BJ (cell line): Measurements from ENCODE around the gene HOXA3. TPM values are rescaled to one million over a fixed set of nuclear protein-coding genes. Genes with fewer than 3 reads are reported as not detected.

Experiments used
- CTCF ChIA-PET: fragments of 350-600 bp; formaldehyde crosslinking; extraction: SDS; loops from one replicate; lab custom pipeline; 2021; ENCODE audit warnings: antibody characterized with exemption, inconsistent platforms; lab: Yijun Ruan, JAX
- POLR2A ChIA-PET: fragments of 300-600 bp; sonication (Branson Sonifier 250); formaldehyde crosslinking; extraction: SDS; loops from one replicate; lab custom pipeline; 2021; ENCODE audit warnings: antibody characterized with exemption; lab: Charles Lee
- DNase-seq: peaks from one replicate; pipeline ENCODE4 v3.0.0-alpha.2; 2011; ENCODE audit warnings: low read depth
- H3K27me3 ChIP-seq: 2 replicates; pipeline ENCODE4 v1.6.0; 2011; ENCODE audit warnings: low read length; ENCODE audit not compliant: control insufficient read depth, insufficient read depth
- H3K36me3 ChIP-seq: 2 replicates; pipeline ENCODE4 v1.5.1; 2011; ENCODE audit warnings: low read length; ENCODE audit not compliant: control insufficient read depth, insufficient read depth
- H3K4me3 ChIP-seq: 2 replicates; pipeline ENCODE4 v1.5.1; 2011; ENCODE audit warnings: low read depth, mild to moderate bottlenecking, control low read depth, low read length
- polyA plus RNA-seq: library from polyadenylated mRNA; depleted of rRNA; stranded (reverse); fragments of >200 nt; gene quantifications from 2 replicates; pipeline ENCODE4 v1.2.3, GENCODE V29; 2011
- TF ChIP-seq, protein P1 (sequence below): IDR thresholded peaks from 2 replicates; pipeline ENCODE4 v1.5.1; 2011; ENCODE audit warnings: low read depth, mild to moderate bottlenecking, control low read depth, inconsistent platforms, low read length, moderate library complexity; ENCODE audit not compliant: insufficient read depth

Gene HOXA3
- polyA plus RNA-seq, 1 experiment = 0.15 TPM

DNA sequence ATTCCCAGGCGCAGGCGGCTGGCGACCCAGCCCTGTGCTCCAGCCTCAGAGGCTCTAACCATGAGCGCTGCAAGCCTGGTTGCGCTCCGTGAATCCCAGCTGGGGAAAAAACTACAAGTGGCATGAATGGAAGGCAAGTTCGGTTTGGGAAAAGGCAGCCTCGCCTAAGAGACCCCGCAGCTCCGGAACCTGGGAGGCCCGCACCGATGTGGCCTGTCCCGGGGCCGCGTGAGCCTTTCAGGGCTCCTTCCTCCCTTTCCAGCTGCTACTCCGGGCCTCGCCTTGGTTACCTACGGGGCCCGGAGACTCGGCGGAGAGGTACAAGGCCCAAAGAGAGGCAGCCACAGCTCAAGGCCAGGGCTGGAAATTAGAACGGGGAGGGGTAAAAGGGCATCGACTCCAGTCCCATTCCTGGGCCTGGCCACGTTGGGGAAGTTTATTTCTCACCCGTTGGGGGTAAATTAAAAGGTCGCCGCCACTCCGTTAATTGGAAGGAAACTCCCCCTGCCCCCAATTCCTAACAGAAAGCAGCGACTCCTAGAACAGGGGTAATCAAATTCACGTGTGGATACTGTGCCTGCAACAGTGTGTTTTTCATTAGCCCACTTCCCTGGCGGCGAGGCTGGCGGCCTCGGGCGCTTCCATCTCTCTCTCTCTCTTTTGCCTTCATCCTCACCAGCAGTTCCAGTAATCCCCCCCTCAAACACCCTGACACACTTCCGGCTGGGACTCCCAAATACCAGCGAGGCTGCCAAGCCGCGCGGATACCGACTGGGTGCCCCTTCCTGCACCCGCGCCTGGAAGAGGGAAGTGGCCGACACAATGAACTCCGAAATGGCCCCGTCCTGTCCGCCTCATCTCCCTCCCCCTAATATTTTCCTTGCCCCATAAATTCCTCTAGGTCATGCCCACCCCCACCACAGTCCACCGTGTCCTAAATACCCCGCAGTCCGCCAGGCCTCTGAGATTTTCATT is 14.4 kb upstream of the HOXA3 start:
- POLR2A ChIA-PET = interaction anchor here (1.0 kb wide), 1 partner anchor 13 kb away, joined by 3 read pairs; no protein-coding TSS in a partner anchor
- TF ChIP-seq, protein P1, sequence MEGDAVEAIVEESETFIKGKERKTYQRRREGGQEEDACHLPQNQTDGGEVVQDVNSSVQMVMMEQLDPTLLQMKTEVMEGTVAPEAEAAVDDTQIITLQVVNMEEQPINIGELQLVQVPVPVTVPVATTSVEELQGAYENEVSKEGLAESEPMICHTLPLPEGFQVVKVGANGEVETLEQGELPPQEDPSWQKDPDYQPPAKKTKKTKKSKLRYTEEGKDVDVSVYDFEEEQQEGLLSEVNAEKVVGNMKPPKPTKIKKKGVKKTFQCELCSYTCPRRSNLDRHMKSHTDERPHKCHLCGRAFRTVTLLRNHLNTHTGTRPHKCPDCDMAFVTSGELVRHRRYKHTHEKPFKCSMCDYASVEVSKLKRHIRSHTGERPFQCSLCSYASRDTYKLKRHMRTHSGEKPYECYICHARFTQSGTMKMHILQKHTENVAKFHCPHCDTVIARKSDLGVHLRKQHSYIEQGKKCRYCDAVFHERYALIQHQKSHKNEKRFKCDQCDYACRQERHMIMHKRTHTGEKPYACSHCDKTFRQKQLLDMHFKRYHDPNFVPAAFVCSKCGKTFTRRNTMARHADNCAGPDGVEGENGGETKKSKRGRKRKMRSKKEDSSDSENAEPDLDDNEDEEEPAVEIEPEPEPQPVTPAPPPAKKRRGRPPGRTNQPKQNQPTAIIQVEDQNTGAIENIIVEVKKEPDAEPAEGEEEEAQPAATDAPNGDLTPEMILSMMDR = no peak
- H3K4me3 ChIP-seq = peak overlapping the region; percentile 72
- DNase-seq = no peak
- H3K27me3 ChIP-seq = no peaks in the 10 kb centered on the region
- peaks cover 23% of the 10 kb centered on the region for H3K36me3 ChIP-seq
- CTCF ChIA-PET = interaction anchor here (1.2 to 16.1 kb wide), 8 partner anchors 9 to 890 kb away, joined by 3 to 187 read pairs (median 7); partner anchors contain the start of genes HOXA11 and HOXA5

DNA sequence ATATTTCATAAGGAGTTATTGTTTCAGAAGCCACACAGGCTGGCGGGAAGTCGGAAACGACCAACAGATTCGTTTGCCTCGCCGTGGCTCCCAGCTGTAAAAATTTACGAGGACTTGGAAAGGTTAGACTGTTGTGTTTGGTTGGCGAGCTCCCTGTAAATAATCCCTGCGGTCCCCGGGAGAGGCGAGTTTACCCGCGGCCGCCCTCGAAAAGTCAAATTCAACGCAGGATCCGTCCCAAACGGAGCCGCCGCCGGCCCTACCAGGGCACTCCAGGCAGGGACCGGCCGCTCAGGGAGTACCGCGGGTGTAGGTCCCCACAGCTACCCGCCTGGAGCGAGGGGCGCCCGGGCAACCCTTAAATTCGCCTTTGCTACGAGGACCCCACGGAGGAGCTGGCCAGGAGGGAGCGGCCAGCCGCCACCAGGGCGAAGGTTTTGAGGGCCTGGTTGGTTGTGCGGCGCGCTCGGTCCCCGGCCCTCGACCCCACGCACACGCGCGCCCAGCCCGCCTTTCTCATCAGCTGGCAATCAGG is 13.7 kb upstream of the HOXA3 start:
- Histone ChIP-seq H3K27me3 (no peaks in the 10 kb centered on the region), H3K36me3 (peaks cover 19% of the 10 kb centered on the region), H3K4me3 (peak overlapping the region; percentile 72)
- TF ChIP-seq, protein P1 = no peak
- ChIA-PET CTCF (interaction anchor here (1.2 to 16.1 kb wide), 7 partner anchors 10 to 890 kb away, joined by 3 to 187 read pairs (median 7); partner anchors contain the start of genes HOXA11 and HOXA5), POLR2A (interaction anchor here (0.5 to 1.0 kb wide), 4 partner anchors 12 to 931 kb away, joined by 3 to 5 read pairs (median 4); no protein-coding TSS in a partner anchor)
- no peak for DNase-seq

DNA sequence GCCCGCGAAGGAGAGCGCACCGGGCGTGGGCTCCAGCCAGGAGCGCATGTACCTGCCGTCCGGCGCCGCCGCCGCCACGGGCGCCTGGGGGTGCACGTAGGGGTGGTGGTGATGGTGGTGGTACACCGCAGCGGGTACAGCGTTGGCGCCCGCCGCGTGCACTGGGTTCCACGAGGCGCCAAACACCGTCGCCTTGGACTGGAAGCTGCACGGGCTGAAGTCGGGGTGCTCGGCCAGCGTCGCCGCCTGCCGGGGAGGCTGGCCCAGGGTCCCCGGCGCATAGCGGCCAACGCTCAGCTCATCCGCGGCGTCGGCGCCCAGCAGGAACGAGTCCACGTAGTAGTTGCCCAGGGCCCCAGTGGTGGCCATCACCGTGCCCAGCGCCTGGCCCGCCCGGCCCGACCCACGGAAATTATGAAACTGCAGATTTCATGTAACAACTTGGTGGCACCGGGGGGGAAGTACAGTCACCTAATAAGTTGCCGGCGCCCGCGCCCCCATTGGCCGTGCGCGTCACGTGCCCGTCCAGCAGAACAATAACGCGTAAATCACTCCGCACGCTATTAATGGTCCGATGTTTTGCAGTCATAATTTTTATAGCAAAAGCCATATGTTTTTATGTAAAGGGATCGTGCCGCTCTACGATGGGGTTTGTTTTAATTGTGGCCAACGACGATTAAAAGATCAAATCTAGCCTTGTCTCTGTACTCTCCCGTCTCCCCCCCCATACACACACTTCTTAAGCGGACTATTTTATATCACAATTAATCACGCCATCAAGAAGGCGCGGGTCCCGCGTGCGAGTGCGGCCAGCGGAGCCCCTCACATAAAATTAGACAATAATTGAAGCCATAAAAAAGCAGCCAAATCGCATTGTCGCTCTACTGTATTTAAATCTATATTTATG is 13.0 kb upstream of the HOXA3 start, which contains the start of gene HOXA9:
HOXA9 (minus strand) TSS at position 449 of the 907 bp plus-strand sequence; CDS start at position 369, 80 bp downstream.
- peaks cover 19% of the 10 kb centered on the region for H3K36me3 ChIP-seq
- DNase-seq = peak; percentile 93
- TF ChIP-seq, protein P1 = no peak
- ChIA-PET CTCF (interaction anchor here (1.2 to 16.1 kb wide), 6 partner anchors 10 to 31 kb away, joined by 3 to 187 read pairs (median 8); partner anchors contain the start of genes HOXA11 and HOXA5), POLR2A (interaction anchor here (0.5 to 1.0 kb wide), 5 partner anchors 13 to 966 kb away, joined by 3 to 5 read pairs (median 3); no protein-coding TSS in a partner anchor)
- peak within 1 kb of the TSS; percentile 72 for H3K4me3 ChIP-seq
- no peaks in the 10 kb centered on the region for H3K27me3 ChIP-seq

DNA sequence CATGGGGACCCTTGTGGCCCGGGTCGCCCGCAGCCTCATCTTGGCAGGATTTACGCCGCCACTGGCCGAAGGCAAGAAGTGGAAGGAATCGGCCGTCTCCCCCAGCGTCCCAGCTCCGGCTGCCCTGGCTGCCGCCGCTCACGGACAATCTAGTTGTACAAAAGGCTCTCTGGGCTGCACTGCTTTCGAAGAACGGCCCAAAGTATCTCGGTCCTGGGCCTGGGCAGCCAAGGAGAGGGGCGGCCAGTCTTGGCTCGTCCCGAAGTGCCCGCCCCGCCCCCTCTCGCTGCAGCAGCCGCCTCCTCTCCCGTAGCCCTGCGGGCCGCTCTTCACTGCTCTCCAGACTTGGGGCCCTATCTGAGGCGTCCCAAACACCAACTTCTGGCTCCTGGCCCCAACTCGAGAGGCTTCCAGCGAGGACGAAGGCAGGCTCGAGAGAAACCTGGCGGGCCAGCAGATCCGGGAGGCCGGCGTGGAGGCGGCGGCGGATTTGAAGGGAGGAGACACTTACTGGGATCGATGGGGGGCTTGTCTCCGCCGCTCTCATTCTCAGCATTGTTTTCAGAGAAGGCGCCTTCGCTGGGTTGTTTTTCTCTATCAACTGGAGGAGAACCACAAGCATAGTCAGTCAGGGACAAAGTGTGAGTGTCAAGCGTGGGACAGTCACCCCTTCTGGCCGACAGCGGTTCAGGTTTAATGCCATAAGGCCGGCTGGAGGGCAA is 12.1 kb upstream of the HOXA3 start:
- H3K36me3 ChIP-seq = peaks cover 19% of the 10 kb centered on the region
- POLR2A ChIA-PET = no interaction called here
- CTCF ChIA-PET = interaction anchor here (1.2 to 16.1 kb wide), 3 partner anchors 14 to 23 kb away, joined by 5 to 187 read pairs (median 8); partner anchors contain the start of gene HOXA11
- H3K4me3 ChIP-seq = peak overlapping the region; percentile 72
- DNase-seq = no peak
- TF ChIP-seq, protein P1 = 0 out of 2 replicates have a peak, but pooled peaks have one; percentile 3
- no peaks in the 10 kb centered on the region for H3K27me3 ChIP-seq
